HCEC 1CT (cell line): ENCODE results near the gene ZNF888.
A peak's percentile ranks its signal among the peaks of the same experiment; 100 is the strongest.
"Not testable (repeated sequence)": the region's sequence is repeated elsewhere in the genome, so short reads cannot be mapped to it uniquely, and the experiment has no call there.

Experiments
- DNase-seq: peaks from one replicate; pipeline ENCODE4 v3.0.0-alpha.2; 2017

The ZNF888 gene

GRCh38 chr19:52922841-52923777, at the start of gene ZNF888:
Gene ZNF888, minus strand, starts transcription at chr19:52923428. Its CDS starts 5,555 bp downstream, at chr19:52917873.
- peak; percentile 85 for DNase-seq

GRCh38 chr19:52967772-52968171, 44.5 kb upstream of the ZNF888 start:
- DNase-seq: no peak

GRCh38 chr19:52963247-52963618, 40.0 kb upstream of the ZNF888 start:
- peak; percentile 7 for DNase-seq

- peak; percentile 94 for DNase-seq
Observed at GRCh38 chr19:52962394-52963246, 39.4 kb upstream of the ZNF888 start, which contains the start of gene ZNF816. Gene ZNF816, minus strand, starts transcription at chr19:52962881. Its CDS starts 6,792 bp downstream, at chr19:52956089.

GRCh38 chr19:52961981-52962380, 38.8 kb upstream of the ZNF888 start:
- no peak for DNase-seq

GRCh38 chr19:52959613-52960295, 36.5 kb upstream of the ZNF888 start:
- DNase-seq: no peak

GRCh38 chr19:52957591-52957990, 34.4 kb upstream of the ZNF888 start:
- no peak for DNase-seq

- DNase-seq: no peak
Observed at GRCh38 chr19:52956917-52957316, 33.7 kb upstream of the ZNF888 start.

- DNase-seq: no peak
Observed at GRCh38 chr19:52949422-52949821, 26.2 kb upstream of the ZNF888 start.

GRCh38 chr19:52948025-52948770, 25.0 kb upstream of the ZNF888 start:
- no peak for DNase-seq

- DNase-seq: no peak
Observed at GRCh38 chr19:52946322-52947310, 23.4 kb upstream of the ZNF888 start.

GRCh38 chr19:52945652-52946321, 22.6 kb upstream of the ZNF888 start:
- no peak for DNase-seq

GRCh38 chr19:52944703-52945493, 21.7 kb upstream of the ZNF888 start:
- not testable (repeated sequence) for DNase-seq

GRCh38 chr19:52943884-52944643, 20.8 kb upstream of the ZNF888 start:
- no peak for DNase-seq

GRCh38 chr19:52943134-52943883, 20.1 kb upstream of the ZNF888 start:
- no peak for DNase-seq

- DNase-seq: peak; percentile 73
Observed at GRCh38 chr19:52942386-52943133, 19.3 kb upstream of the ZNF888 start.

- DNase-seq: peak; percentile 26
Observed at GRCh38 chr19:52941941-52942385, 18.7 kb upstream of the ZNF888 start.
